ENCODE data around the gene OVCH2. TPM values are rescaled to one million over a fixed set of nuclear protein-coding genes. Genes with fewer than 3 reads are reported as not detected.
A peak's percentile ranks its signal among the peaks of the same experiment; 100 is the strongest.
"Not testable (repeated sequence)": the region's sequence is repeated elsewhere in the genome, so short reads cannot be mapped to it uniquely, and the experiment has no call there.

The OVCH2 gene
- not detected for total RNA-seq

- Mint-ChIP-seq H3K36me3 (ENCODE audit: low read depth) (no peaks in the 10 kb centered on the region), H3K27ac (no peak within 1 kb of the TSS), H3K27me3 (ENCODE audit: low read depth) (peaks cover 8% of the 10 kb centered on the region), H3K9me3 (ENCODE audit: insufficient read depth) (no peaks in the 10 kb centered on the region), H3K4me3 (no peak within 1 kb of the TSS), H3K4me1 (ENCODE audit: low read depth) (no peaks in the 10 kb centered on the region)
- DNase-seq (no peak), ATAC-seq (no peak)
- ChIA-PET CTCF (interaction anchor here (1.9 kb wide), 1 partner anchor 11 kb away, joined by 8 read pairs; no protein-coding TSS in a partner anchor), POLR2A (no interaction called here)
Measured at GRCh38 chr11:7706377-7706776, at the start of gene OVCH2. Gene OVCH2 (minus strand): TSS chr11:7706477. CDS start chr11:7706394, 83 bp downstream.

- H3K4me3 Mint-ChIP-seq: no peak overlapping the region
- no peaks in the 10 kb centered on the region for H3K36me3 Mint-ChIP-seq (ENCODE audit: low read depth)
- no peak overlapping the region for H3K27ac Mint-ChIP-seq
- ChIA-PET POLR2A (no interaction called here), CTCF (no interaction called here)
- no peaks in the 10 kb centered on the region for H3K9me3 Mint-ChIP-seq (ENCODE audit: insufficient read depth)
- H3K4me1 Mint-ChIP-seq (ENCODE audit: low read depth): no peaks in the 10 kb centered on the region
- no peak for DNase-seq
- no peak for ATAC-seq
- H3K27me3 Mint-ChIP-seq (ENCODE audit: low read depth): no peaks in the 10 kb centered on the region
Measured at GRCh38 chr11:7749456-7749855, 43.2 kb upstream of the OVCH2 start.

- ATAC-seq; DNase-seq; CTCF ChIA-PET; POLR2A ChIA-PET; H3K4me1 Mint-ChIP-seq (ENCODE audit: low read depth); H3K36me3 Mint-ChIP-seq (ENCODE audit: low read depth); H3K9me3 Mint-ChIP-seq (ENCODE audit: insufficient read depth); H3K27me3 Mint-ChIP-seq (ENCODE audit: low read depth); H3K4me3 Mint-ChIP-seq; H3K27ac Mint-ChIP-seq: not testable (repeated sequence)
Measured at GRCh38 chr11:7734767-7735166, 28.5 kb upstream of the OVCH2 start.

DNA sequence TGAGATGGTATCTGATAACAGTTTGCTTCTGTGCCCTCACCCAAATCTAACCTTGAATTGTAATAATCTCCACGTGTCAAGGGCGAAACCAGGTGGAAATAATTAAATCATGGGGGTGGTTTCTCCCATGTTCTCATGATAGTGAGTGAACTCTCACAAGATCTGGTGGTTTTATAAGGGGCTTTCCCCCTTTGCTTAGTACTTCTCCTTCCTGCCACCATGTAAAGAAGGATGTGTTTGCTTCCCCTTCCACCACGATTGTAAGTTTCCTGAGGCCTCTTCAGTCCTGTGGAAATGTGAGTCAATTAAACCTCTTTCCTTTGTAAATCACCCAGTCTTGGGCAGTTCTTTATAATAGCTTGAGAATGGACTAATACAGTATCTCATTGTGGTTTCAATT lies 8.5 kb upstream of the OVCH2 start:
- no peaks in the 10 kb centered on the region for H3K9me3 Mint-ChIP-seq (ENCODE audit: insufficient read depth)
- CTCF ChIA-PET: no interaction called here
- H3K36me3 Mint-ChIP-seq (ENCODE audit: low read depth): no peaks in the 10 kb centered on the region
- H3K27me3 Mint-ChIP-seq (ENCODE audit: low read depth): peaks cover 8% of the 10 kb centered on the region
- DNase-seq (no peak), ATAC-seq (no peak)
- H3K4me1 Mint-ChIP-seq (ENCODE audit: low read depth): no peaks in the 10 kb centered on the region
- H3K4me3 Mint-ChIP-seq: no peak overlapping the region
- POLR2A ChIA-PET: no interaction called here
- no peak overlapping the region for H3K27ac Mint-ChIP-seq

DNA sequence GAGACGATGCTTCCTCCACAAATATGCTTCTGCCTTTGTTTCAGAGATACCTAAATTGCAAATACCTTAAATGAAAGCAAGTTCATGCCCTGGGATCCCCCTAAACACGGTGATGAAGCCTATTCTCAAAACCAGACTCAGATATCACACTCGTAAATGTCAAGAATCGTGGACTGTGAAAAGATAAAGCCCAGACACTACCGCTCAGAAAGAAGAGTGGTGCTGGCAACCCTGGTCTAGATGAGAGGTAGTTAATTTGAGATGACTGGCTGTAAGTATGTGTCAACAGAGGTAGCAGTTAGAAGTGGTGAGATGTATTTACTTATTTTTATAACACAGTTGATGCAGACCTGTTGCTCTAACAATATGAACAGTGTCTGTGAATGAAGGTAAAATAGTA lies 2.5 kb downstream of the OVCH2 start:
- Mint-ChIP-seq H3K4me3 (no peak overlapping the region), H3K27ac (no peak overlapping the region), H3K9me3 (ENCODE audit: insufficient read depth) (no peaks in the 10 kb centered on the region), H3K4me1 (ENCODE audit: low read depth) (no peaks in the 10 kb centered on the region), H3K27me3 (ENCODE audit: low read depth) (peaks cover 13% of the 10 kb centered on the region), H3K36me3 (ENCODE audit: low read depth) (no peaks in the 10 kb centered on the region)
- ChIA-PET CTCF (no interaction called here), POLR2A (no interaction called here)
- no peak for DNase-seq
- no peak for ATAC-seq

DNA sequence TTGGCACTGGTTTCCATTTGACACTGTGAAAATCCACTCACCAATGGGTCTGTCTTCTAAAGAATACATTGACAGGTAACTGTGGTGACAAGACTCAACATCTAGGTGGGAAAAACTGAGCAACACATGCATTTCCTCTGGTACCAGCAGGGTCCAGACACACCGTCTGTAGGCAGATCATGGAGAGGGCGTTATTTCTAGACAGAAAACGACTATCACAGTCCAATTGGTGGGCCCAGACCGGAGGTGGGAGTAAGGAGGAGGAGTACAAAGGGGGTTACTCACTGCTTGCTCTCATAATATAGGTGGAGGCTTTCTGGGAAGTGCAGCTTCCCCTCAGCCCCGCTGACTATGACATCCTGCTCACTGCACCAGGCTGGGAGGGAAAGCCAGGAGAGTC lies 9.9 kb downstream of the OVCH2 start:
- CTCF ChIA-PET: interaction anchor here (2.1 to 2.2 kb wide), 2 partner anchors 9 kb away, joined by 5 to 8 read pairs; partner anchors contain the start of gene OVCH2
- Mint-ChIP-seq H3K27ac (no peak overlapping the region), H3K9me3 (ENCODE audit: insufficient read depth) (no peaks in the 10 kb centered on the region), H3K4me1 (ENCODE audit: low read depth) (no peaks in the 10 kb centered on the region), H3K4me3 (no peak overlapping the region), H3K36me3 (ENCODE audit: low read depth) (no peaks in the 10 kb centered on the region), H3K27me3 (ENCODE audit: low read depth) (peaks cover 26% of the 10 kb centered on the region)
- DNase-seq: no peak
- POLR2A ChIA-PET: no interaction called here
- ATAC-seq: no peak

DNA sequence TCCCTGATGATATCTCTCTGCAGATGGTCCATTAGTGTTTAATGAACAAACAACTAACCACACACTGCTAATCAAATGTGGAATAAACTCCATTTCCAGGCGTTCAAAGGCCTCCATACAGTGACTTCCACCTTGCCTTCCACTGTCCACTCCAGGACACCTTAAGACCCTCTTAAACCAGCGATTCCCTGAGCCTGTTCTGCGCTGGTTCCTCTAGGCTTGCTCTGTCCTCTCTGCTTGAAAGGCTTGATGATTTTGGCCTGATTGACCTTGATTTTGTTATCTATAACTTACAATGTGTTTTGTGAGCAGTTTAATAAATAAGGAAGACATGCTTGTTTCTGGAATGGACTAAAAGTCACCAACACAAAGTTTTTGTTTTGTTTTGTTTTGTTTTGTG lies 12.0 kb downstream of the OVCH2 start:
- no peak overlapping the region for H3K4me3 Mint-ChIP-seq
- DNase-seq: no peak
- POLR2A ChIA-PET: no interaction called here
- CTCF ChIA-PET: interaction anchor here (1.1 to 2.1 kb wide), 8 partner anchors 8 to 596 kb away, joined by 4 to 8 read pairs (median 6); partner anchors contain the start of genes EIF3F and OVCH2
- peaks cover 26% of the 10 kb centered on the region for H3K27me3 Mint-ChIP-seq (ENCODE audit: low read depth)
- no peaks in the 10 kb centered on the region for H3K9me3 Mint-ChIP-seq (ENCODE audit: insufficient read depth)
- no peaks in the 10 kb centered on the region for H3K36me3 Mint-ChIP-seq (ENCODE audit: low read depth)
- no peak for ATAC-seq
- H3K27ac Mint-ChIP-seq: no peak overlapping the region
- H3K4me1 Mint-ChIP-seq (ENCODE audit: low read depth): no peaks in the 10 kb centered on the region

DNA sequence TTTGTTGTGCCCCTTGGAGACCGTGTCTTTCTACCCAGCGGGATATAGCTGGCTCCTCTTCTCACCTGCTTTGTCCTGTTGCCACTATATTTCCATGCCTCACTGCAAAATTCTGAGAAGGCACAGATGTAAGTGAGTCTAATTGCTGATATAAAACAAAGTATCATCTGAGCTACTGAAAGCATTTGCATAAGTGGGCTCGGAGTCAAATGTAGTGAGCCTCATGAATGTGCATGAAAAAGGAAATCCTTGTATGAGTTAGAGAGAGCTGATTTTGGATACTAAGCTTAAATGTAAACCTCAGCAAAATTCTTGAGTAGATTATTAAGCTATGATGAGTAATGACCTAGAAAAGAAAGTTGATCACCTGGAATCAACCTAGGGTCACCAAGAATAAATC lies 13.9 kb downstream of the OVCH2 start:
- Mint-ChIP-seq H3K27me3 (ENCODE audit: low read depth) (peaks cover 32% of the 10 kb centered on the region), H3K4me1 (ENCODE audit: low read depth) (no peaks in the 10 kb centered on the region), H3K4me3 (no peak overlapping the region), H3K27ac (no peak overlapping the region), H3K9me3 (ENCODE audit: insufficient read depth) (no peaks in the 10 kb centered on the region), H3K36me3 (ENCODE audit: low read depth) (no peaks in the 10 kb centered on the region)
- ChIA-PET CTCF (interaction anchor here (1.2 to 2.8 kb wide), 2 partner anchors 339 to 594 kb away, joined by 4 to 10 read pairs; no protein-coding TSS in a partner anchor), POLR2A (no interaction called here)
- no peak for DNase-seq
- ATAC-seq: no peak

DNA sequence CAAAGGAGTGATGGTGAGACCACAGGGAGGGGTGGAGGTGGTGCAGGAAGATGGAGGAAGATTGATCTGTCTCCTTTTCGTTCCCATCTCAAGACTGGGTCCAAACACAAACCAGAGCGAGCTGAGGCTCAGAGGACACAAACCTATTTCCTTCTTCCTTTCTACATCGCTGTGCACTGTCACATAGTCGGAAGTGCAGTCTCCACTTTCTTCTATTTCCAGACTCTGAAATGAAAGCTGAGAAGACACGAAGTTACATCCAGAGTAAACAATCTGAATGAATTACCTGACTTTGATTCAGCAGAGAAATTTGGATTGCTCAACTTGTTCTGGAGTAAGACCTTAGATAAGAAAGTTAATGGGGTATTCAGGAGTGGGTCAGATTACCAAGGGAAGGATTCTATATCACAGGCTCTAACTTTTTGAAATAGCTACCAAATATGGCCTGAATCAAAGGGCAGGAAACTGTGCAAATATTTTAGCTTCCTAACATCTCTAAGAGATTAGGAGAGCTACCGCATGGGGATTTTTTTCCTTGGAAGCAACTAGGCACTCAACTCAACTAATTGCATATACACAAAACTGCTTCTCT lies 14.4 kb downstream of the OVCH2 start:
- DNase-seq: no peak
- H3K27me3 Mint-ChIP-seq (ENCODE audit: low read depth): peaks cover 32% of the 10 kb centered on the region
- ChIA-PET POLR2A (no interaction called here), CTCF (interaction anchor here (1.2 to 2.8 kb wide), 4 partner anchors 10 to 593 kb away, joined by 4 to 10 read pairs (median 6); no protein-coding TSS in a partner anchor)
- H3K27ac Mint-ChIP-seq: no peak overlapping the region
- ATAC-seq: no peak
- H3K4me1 Mint-ChIP-seq (ENCODE audit: low read depth): no peaks in the 10 kb centered on the region
- no peak overlapping the region for H3K4me3 Mint-ChIP-seq
- H3K36me3 Mint-ChIP-seq (ENCODE audit: low read depth): no peaks in the 10 kb centered on the region
- H3K9me3 Mint-ChIP-seq (ENCODE audit: insufficient read depth): no peaks in the 10 kb centered on the region

DNA sequence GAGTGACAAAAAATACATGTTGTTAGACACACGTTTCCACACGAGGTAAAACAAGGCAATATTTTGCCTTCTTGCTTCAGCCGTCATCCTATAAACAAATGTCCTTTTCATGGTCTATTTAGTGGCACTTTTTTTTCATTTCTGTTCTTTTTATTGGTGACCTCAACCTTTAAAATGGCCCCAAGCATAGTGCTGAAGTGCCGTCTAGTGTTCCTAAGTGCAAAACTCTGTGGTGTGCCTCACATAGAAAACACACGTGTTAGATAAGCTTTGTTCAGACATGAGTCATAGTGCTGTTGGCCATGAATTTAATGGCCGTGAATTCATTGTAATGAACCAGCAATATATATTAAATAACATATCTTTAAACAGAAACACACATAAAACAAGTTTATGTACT lies 15.6 kb downstream of the OVCH2 start:
- POLR2A ChIA-PET: no interaction called here
- no peak overlapping the region for H3K27ac Mint-ChIP-seq

GRCh38 chr11:7689239-7689638 lies 17.0 kb downstream of the OVCH2 start:
- ChIA-PET POLR2A (no interaction called here), CTCF (interaction anchor here (1.0 to 2.4 kb wide), 4 partner anchors 9 to 336 kb away, joined by 3 to 8 read pairs (median 3); no protein-coding TSS in a partner anchor)
- Mint-ChIP-seq H3K4me1 (ENCODE audit: low read depth) (no peaks in the 10 kb centered on the region), H3K4me3 (no peak overlapping the region), H3K27ac (no peak overlapping the region), H3K36me3 (ENCODE audit: low read depth) (no peaks in the 10 kb centered on the region), H3K9me3 (ENCODE audit: insufficient read depth) (no peaks in the 10 kb centered on the region), H3K27me3 (ENCODE audit: low read depth) (peaks cover 36% of the 10 kb centered on the region)
- no peak for DNase-seq
- ATAC-seq: no peak

More for the DNA sequence above, 15.6 kb downstream of the OVCH2 start:
- H3K27me3 Mint-ChIP-seq (ENCODE audit: low read depth): peaks cover 34% of the 10 kb centered on the region
- CTCF ChIA-PET: interaction anchor here (1.0 to 2.8 kb wide), 6 partner anchors 9 to 592 kb away, joined by 3 to 10 read pairs (median 6); no protein-coding TSS in a partner anchor
- no peaks in the 10 kb centered on the region for H3K9me3 Mint-ChIP-seq (ENCODE audit: insufficient read depth)
- H3K36me3 Mint-ChIP-seq (ENCODE audit: low read depth): no peaks in the 10 kb centered on the region
- no peak for DNase-seq
- no peak for ATAC-seq
- H3K4me3 Mint-ChIP-seq: no peak overlapping the region
- no peaks in the 10 kb centered on the region for H3K4me1 Mint-ChIP-seq (ENCODE audit: low read depth)

- Mint-ChIP-seq H3K36me3 (ENCODE audit: low read depth) (no peaks in the 10 kb centered on the region), H3K27me3 (ENCODE audit: low read depth) (peaks cover 28% of the 10 kb centered on the region), H3K4me3 (no peak overlapping the region), H3K9me3 (ENCODE audit: insufficient read depth) (no peaks in the 10 kb centered on the region), H3K27ac (no peak overlapping the region), H3K4me1 (ENCODE audit: low read depth) (no peaks in the 10 kb centered on the region)
- ChIA-PET POLR2A (no interaction called here), CTCF (interaction anchor here (1.0 to 2.4 kb wide), 6 partner anchors 9 to 335 kb away, joined by 3 to 8 read pairs (median 4); no protein-coding TSS in a partner anchor)
- DNase-seq (peak; percentile 27), ATAC-seq (no peak)
Measured at GRCh38 chr11:7688238-7688826, 17.9 kb downstream of the OVCH2 start.
